H9 (cell line): Measurements from ENCODE around the gene UBAC1. TPM values are rescaled to one million over a fixed set of nuclear protein-coding genes. Genes with fewer than 3 reads are reported as not detected.
A peak's percentile ranks its signal among the peaks of the same experiment; 100 is the strongest.
"Not testable (repeated sequence)": the region's sequence is repeated elsewhere in the genome, so short reads cannot be mapped to it uniquely, and the experiment has no call there.

Experiments
- DNase-seq: peaks from one replicate; pipeline ENCODE4 v3.0.0-alpha.2; 2017
- H2AFZ ChIP-seq: one replicate; pipeline ENCODE4 v1.6.1; 2013; ENCODE audit warnings: mild to moderate bottlenecking, low read length, control low read depth, moderate library complexity
- H2AK5ac ChIP-seq: 2 replicates; pipeline ENCODE4 v1.6.1; 2013; ENCODE audit warnings: low read length, control low read depth, mixed read lengths; ENCODE audit not compliant: insufficient read length
- H2BK120ac ChIP-seq: one replicate; pipeline ENCODE4 v1.6.1; 2013; ENCODE audit warnings: low read depth, mild to moderate bottlenecking, low read length, control low read depth, inconsistent platforms; ENCODE audit not compliant: poor library complexity, severe bottlenecking
- H2BK12ac ChIP-seq: 2 replicates; pipeline ENCODE4 v1.6.1; 2013; ENCODE audit warnings: low read length, control low read depth, mixed read lengths, low read depth; ENCODE audit not compliant: insufficient read length
- H2BK15ac ChIP-seq: 2 replicates; pipeline ENCODE4 v1.6.1; 2013; ENCODE audit warnings: low read depth, low read length, control low read depth
- H2BK20ac ChIP-seq: one replicate; pipeline ENCODE4 v1.6.1; 2013; ENCODE audit warnings: low read depth, mild to moderate bottlenecking, low read length, control low read depth, inconsistent platforms; ENCODE audit not compliant: poor library complexity, severe bottlenecking
- H2BK5ac ChIP-seq: 2 replicates; pipeline ENCODE4 v1.6.1; 2013; ENCODE audit warnings: low read length, control low read depth, mixed read lengths; ENCODE audit not compliant: insufficient read length
- H3K14ac ChIP-seq: 2 replicates; pipeline ENCODE4 v1.6.1; 2013; ENCODE audit warnings: low read length, control low read depth; ENCODE audit not compliant: insufficient read depth
- H3K18ac ChIP-seq: 2 replicates; pipeline ENCODE4 v1.6.1; 2013; ENCODE audit warnings: low read depth, mild to moderate bottlenecking, mixed read lengths, low read length, control low read depth; ENCODE audit not compliant: insufficient read length
- H3K23ac ChIP-seq: 2 replicates; pipeline ENCODE4 v1.6.1; 2013; ENCODE audit warnings: low read length, control low read depth, mixed read lengths, low read depth; ENCODE audit not compliant: insufficient read length
- H3K23me2 ChIP-seq: 2 replicates; pipeline ENCODE4 v1.6.1; 2013; ENCODE audit warnings: low read depth, mild to moderate bottlenecking, mixed read lengths, low read length, control low read depth; ENCODE audit not compliant: insufficient read length, poor library complexity, severe bottlenecking
- H3K27ac ChIP-seq: 2 replicates; pipeline ENCODE4 v1.5.1; 2013; ENCODE audit warnings: low read length, control low read depth, mixed read lengths, low read depth; ENCODE audit not compliant: insufficient read length
- H3K27me3 ChIP-seq: 2 replicates; pipeline ENCODE4 v1.6.1; 2013; ENCODE audit warnings: low read length, control low read depth, inconsistent platforms; ENCODE audit not compliant: insufficient read depth
- H3K4ac ChIP-seq: 2 replicates; pipeline ENCODE4 v1.6.1; 2013; ENCODE audit warnings: low read depth, mild to moderate bottlenecking, control low read depth, inconsistent platforms, low read length, moderate library complexity
- H3K4me1 ChIP-seq: 2 replicates; pipeline ENCODE4 v1.6.1; 2013; ENCODE audit warnings: low read length, control low read depth, inconsistent platforms; ENCODE audit not compliant: insufficient read depth
- H3K4me2 ChIP-seq: 2 replicates; pipeline ENCODE4 v1.6.1; 2013; ENCODE audit warnings: low read length, control low read depth, mixed read lengths; ENCODE audit not compliant: insufficient read length, insufficient read depth
- H3K56ac ChIP-seq: 2 replicates; pipeline ENCODE4 v1.6.1; 2013; ENCODE audit warnings: low read depth, mild to moderate bottlenecking, mixed read lengths, low read length, control low read depth; ENCODE audit not compliant: insufficient read length
- H3K79me1 ChIP-seq: 2 replicates; pipeline ENCODE4 v1.6.1; 2013; ENCODE audit warnings: low read depth, mild to moderate bottlenecking, moderate library complexity, low read length, control low read depth, inconsistent platforms; ENCODE audit not compliant: insufficient read depth, poor library complexity, severe bottlenecking
- H3K79me2 ChIP-seq: 2 replicates; pipeline ENCODE4 v1.6.1; 2013; ENCODE audit warnings: low read length, control low read depth, inconsistent platforms; ENCODE audit not compliant: insufficient read depth
- H3K9ac ChIP-seq: 2 replicates; pipeline ENCODE4 v1.6.1; 2013; ENCODE audit warnings: low read length, control low read depth, mixed read lengths; ENCODE audit not compliant: insufficient read length; ENCODE audit errors: extremely low read depth
- H3K9me3 ChIP-seq: one replicate; pipeline ENCODE4 v1.6.1; 2013; ENCODE audit warnings: low read depth, low read length, inconsistent platforms; ENCODE audit not compliant: control insufficient read depth
- H3T11ph ChIP-seq: one replicate; pipeline ENCODE4 v1.6.1; 2013; ENCODE audit warnings: mild to moderate bottlenecking, low read length, control low read depth, inconsistent platforms
- H4K20me1 ChIP-seq: one replicate; pipeline ENCODE4 v1.6.1; 2013; ENCODE audit not compliant: control insufficient read depth, insufficient read length, insufficient read depth
- H4K5ac ChIP-seq: 2 replicates; pipeline ENCODE4 v1.6.1; 2013; ENCODE audit warnings: low read depth, mild to moderate bottlenecking, mixed read lengths, low read length, control low read depth; ENCODE audit not compliant: insufficient read length
- H4K8ac ChIP-seq: replicated peaks from 2 replicates; pipeline ENCODE4 v1.6.1; 2013; ENCODE audit warnings: low read length, control low read depth, mixed read lengths, low read depth; ENCODE audit not compliant: insufficient read length
- H4K91ac ChIP-seq: 2 replicates; pipeline ENCODE4 v1.6.1; 2013; ENCODE audit warnings: low read depth, mild to moderate bottlenecking, moderate library complexity, mixed read lengths, low read length, control low read depth; ENCODE audit not compliant: insufficient read length
- H3K27ac Mint-ChIP-seq, 3 experiments: 2 replicates in 2 of 3; 3 replicates in 1 of 3; pipeline ENCODE4 v1.8.0; 2020 to 2021; ENCODE audit warnings: mixed read lengths in 3 of 3, mild to moderate bottlenecking in 1 of 3, moderate library complexity in 1 of 3
- H3K27me3 Mint-ChIP-seq: 2 replicates; pipeline ENCODE4 v1.8.0; 2021; ENCODE audit warnings: low read depth, mild to moderate bottlenecking, moderate library complexity, mixed read lengths
- H3K36me3 Mint-ChIP-seq, 3 experiments: 2 replicates in 2 of 3; 3 replicates in 1 of 3; pipeline ENCODE4 v1.8.0; 2020 to 2021; ENCODE audit warnings: low read depth in 3 of 3, mixed read lengths in 3 of 3; ENCODE audit not compliant: insufficient read depth in 1 of 3
- H3K4me1 Mint-ChIP-seq, 2 experiments: 2 replicates each; pipeline ENCODE4 v1.8.0; 2020; ENCODE audit warnings: mixed read lengths in 2 of 2
- H3K4me3 Mint-ChIP-seq, 2 experiments: 2 replicates in 1 of 2; 3 replicates in 1 of 2; pipeline ENCODE4 v1.8.0; 2020 to 2021; ENCODE audit warnings: mild to moderate bottlenecking in 2 of 2, mixed read lengths in 2 of 2, moderate library complexity in 1 of 2
- H3K9me3 Mint-ChIP-seq, 2 experiments: 2 replicates in 1 of 2; 3 replicates in 1 of 2; pipeline ENCODE4 v1.8.0; 2020; ENCODE audit warnings: mild to moderate bottlenecking in 2 of 2, mixed read lengths in 2 of 2, moderate library complexity in 1 of 2
- CTCF ChIP-seq: fragments of 200-600 bp; sonication (generic); conservative IDR thresholded peaks from 3 replicates; pipeline ENCODE4 v1.8.0; 2021; ENCODE audit warnings: antibody characterized with exemption, mild to moderate bottlenecking
- WGBS: extraction: QIAGEN DNeasy Blood & Tissue Kit; methylation state at CpG from one replicate; pipeline ENCODE4 v1.1.7; 2013; ENCODE audit warnings: missing lambda C conversion rate, low lambda C conversion rate, mixed read lengths; ENCODE audit not compliant: insufficient read length; ENCODE audit errors: extremely low coverage; 5-methylcytosine and 5-hydroxymethylcytosine counted together
- total RNA-seq: library from RNA; stranded (reverse); gene quantifications from 2 replicates; pipeline ENCODE4 v1.2.1, GENCODE V29; 2021

UBAC1 gene
- total RNA-seq, 1 experiment from 2014 or later = 47.5 TPM

GRCh38 chr9:135944444-135945252 is 16.5 kb downstream of the UBAC1 start:
- H3K23me2 ChIP-seq = no peaks in the 10 kb centered on the region
- H3K9me3 ChIP-seq = no peaks in the 10 kb centered on the region
- Mint-ChIP-seq H3K9me3 (no peaks in the 10 kb centered on the region), H3K4me3 (no peak overlapping the region), H3K27ac (peak overlapping the region in 2 of 3 experiments; percentile 47 to 74; a peak in 2 of 7 replicates), H3K4me1 (no peaks in the 10 kb centered on the region), H3K36me3 (peaks cover 32 to 80% (median 67%) of the 10 kb centered on the region in 3 experiments), H3K27me3 (no peaks in the 10 kb centered on the region)
- H3K56ac ChIP-seq = no peak overlapping the region
- DNase-seq = no peak
- WGBS = no CpG with 5 or more reads among the region's 36 CpGs
- no peak overlapping the region for H2BK120ac ChIP-seq
- no peak overlapping the region for H3K18ac ChIP-seq
- no peak for TF ChIP-seq CTCF
- no peak overlapping the region for H3K9ac ChIP-seq
- H3K79me1 ChIP-seq = no peaks in the 10 kb centered on the region
- H2BK12ac ChIP-seq = no peak overlapping the region
- no peak overlapping the region for H4K8ac ChIP-seq
- H3T11ph ChIP-seq = no peak overlapping the region
- H4K20me1 ChIP-seq = peaks cover 3% of the 10 kb centered on the region
- no peak overlapping the region for H2AFZ ChIP-seq
- H2BK5ac ChIP-seq = no peak overlapping the region
- no peaks in the 10 kb centered on the region for H3K27me3 ChIP-seq
- H3K4ac ChIP-seq = no peak overlapping the region
- H4K5ac ChIP-seq = no peak overlapping the region
- H3K4me1 ChIP-seq = no peaks in the 10 kb centered on the region
- H3K79me2 ChIP-seq = 0 out of 2 replicates have a peak, but pooled peaks cover 1% of the 10 kb centered on the region
- H2AK5ac ChIP-seq = no peak overlapping the region
- no peak overlapping the region for H2BK20ac ChIP-seq
- no peak overlapping the region for H3K4me2 ChIP-seq
- no peak overlapping the region for H3K27ac ChIP-seq
- H4K91ac ChIP-seq = no peak overlapping the region
- no peak overlapping the region for H2BK15ac ChIP-seq
- H3K23ac ChIP-seq = no peak overlapping the region
- no peak overlapping the region for H3K14ac ChIP-seq

GRCh38 chr9:135943604-135944003 is 17.6 kb downstream of the UBAC1 start:
- H3K4me3 Mint-ChIP-seq, H3K23me2 ChIP-seq, H2AFZ ChIP-seq, H3K27me3 Mint-ChIP-seq, H2AK5ac ChIP-seq, H2BK5ac ChIP-seq, H2BK15ac ChIP-seq, H2BK20ac ChIP-seq, H3K9me3 ChIP-seq, H3K18ac ChIP-seq, H3T11ph ChIP-seq, H3K56ac ChIP-seq, H3K23ac ChIP-seq, H3K27ac Mint-ChIP-seq, H3K9me3 Mint-ChIP-seq, H3K27me3 ChIP-seq, H3K4me1 ChIP-seq, H2BK12ac ChIP-seq, H2BK120ac ChIP-seq, H3K27ac ChIP-seq, H4K8ac ChIP-seq, H3K4me2 ChIP-seq, H3K4ac ChIP-seq, H3K9ac ChIP-seq, H3K4me1 Mint-ChIP-seq, H3K14ac ChIP-seq, H4K5ac ChIP-seq, H3K79me1 ChIP-seq, H4K20me1 ChIP-seq, DNase-seq, H4K91ac ChIP-seq, H3K79me2 ChIP-seq: not testable (repeated sequence)
- WGBS = no CpG with 5 or more reads among the region's 6 CpGs
- peaks cover 39 to 80% (median 68%) of the 10 kb centered on the region in 3 experiments for H3K36me3 Mint-ChIP-seq
